Right lobe of liver (tissue), 4 donors: Measurements from ENCODE around the gene ZNF646.

Experiments used
- CTCF ChIP-seq, 4 donors: fragments of 200-600 bp in 3 of 4; fragments of 450-650 bp in 1 of 4; IDR thresholded peaks; one replicate each; pipeline versions ENCODE4 v1.5.1 to v1.8.0; 2016 to 2022; ENCODE audit warnings: antibody characterized with exemption in 4 of 4, mild to moderate bottlenecking in 2 of 4
- POLR2A ChIP-seq: fragments of 450-650 bp; IDR thresholded peaks from one replicate; pipeline ENCODE4 v1.6.1; 2017; ENCODE audit warnings: antibody characterized with exemption, mild to moderate bottlenecking
- donor health status: DM: no; HTN: no; CAD: no.
- donor health status: DM: no; HTN: no; CAD: no.
- donor health status: DM: no; HTN: yes; CAD: no.

GRCh38 chr16:31038993-31039392 lies 35.2 kb upstream of the ZNF646 start:
- TF ChIP-seq CTCF (IDR thresholded peaks at IDR 0.05) (no peak), POLR2A (no peak)
